ENCODE data around the gene RAB11FIP2.
"Not testable (repeated sequence)": the region's sequence is repeated elsewhere in the genome, so short reads cannot be mapped to it uniquely, and the experiment has no call there.

RAB11FIP2 gene, protein sequence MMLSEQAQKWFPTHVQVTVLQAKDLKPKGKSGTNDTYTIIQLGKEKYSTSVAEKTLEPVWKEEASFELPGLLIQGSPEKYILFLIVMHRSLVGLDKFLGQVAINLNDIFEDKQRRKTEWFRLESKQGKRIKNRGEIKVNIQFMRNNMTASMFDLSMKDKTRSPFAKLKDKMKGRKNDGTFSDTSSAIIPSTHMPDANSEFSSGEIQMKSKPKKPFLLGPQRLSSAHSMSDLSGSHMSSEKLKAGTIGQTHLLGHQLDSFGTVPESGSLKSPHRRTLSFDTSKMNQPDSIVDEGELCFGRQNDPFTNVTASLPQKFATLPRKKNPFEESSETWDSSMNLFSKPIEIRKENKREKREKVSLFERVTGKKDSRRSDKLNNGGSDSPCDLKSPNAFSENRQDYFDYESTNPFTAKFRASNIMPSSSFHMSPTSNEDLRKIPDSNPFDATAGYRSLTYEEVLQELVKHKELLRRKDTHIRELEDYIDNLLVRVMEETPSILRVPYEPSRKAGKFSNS

DNA sequence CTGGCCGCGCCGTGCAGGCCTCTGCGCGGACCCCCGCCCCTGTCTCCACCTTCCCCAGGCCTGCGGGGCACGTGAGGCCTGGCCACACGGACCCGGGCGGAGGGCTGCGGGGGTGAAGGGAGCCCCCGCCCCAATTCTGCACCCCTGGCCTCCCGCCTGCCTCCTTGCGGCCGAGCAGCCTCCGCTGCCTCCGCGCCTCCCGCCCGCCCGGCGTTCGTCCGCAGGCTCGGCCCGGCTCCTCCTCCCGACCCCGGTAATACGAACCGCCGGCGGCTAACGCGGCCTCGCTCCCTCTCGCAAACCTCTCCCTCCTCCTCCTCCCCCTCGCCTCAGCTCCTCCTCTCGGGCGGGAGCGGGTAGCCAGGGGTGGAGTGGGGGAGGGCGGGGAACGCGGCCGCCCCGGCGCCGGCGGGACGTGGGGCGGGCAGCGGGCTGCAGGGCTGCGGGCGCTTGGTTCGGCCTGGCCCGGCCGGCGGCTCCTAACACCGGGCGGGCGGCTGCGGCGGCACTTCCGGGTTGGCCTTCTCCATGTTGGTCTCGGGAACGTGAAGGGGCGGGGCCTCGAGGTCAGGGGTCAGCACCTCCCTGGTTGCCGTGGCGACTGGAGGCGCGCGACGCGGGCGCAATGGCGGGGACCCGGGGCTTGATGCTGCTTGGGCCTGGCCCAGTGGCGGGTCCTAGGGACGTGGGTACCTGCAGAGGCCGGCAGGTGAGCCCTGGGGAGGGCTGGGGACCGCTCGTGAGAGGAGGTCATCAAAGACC is at the start of gene RAB11FIP2:
Gene RAB11FIP2 (minus strand): TSS at position 547 of the 762 bp plus-strand sequence. CDS start 778 bp downstream, outside the sequence.
- in situ Hi-C loops (cut with MboI; ENCODE audit: low sequenced_read_pairs) = no loop called here

DNA sequence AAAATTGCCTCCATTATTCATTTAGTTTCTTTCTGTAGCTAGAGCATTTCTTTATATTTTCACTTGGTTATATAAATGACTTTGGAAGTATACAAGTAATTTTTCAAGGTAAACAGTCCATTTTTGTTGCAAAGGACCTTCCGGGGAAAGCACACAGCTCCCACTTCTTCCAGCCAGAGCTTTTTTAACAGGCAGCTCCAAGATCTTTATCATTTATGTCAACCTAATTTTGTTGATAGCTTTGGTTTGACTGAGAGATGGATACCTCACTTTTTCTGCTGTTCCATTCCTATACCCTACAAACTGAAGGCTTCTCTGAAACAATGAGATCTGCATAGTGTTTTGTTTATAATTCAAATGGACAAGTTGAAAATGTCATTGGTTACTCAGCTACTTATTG is 49.3 kb upstream of the RAB11FIP2 start:
- in situ Hi-C loops (cut with MboI; ENCODE audit: low sequenced_read_pairs) = no loop called here

DNA sequence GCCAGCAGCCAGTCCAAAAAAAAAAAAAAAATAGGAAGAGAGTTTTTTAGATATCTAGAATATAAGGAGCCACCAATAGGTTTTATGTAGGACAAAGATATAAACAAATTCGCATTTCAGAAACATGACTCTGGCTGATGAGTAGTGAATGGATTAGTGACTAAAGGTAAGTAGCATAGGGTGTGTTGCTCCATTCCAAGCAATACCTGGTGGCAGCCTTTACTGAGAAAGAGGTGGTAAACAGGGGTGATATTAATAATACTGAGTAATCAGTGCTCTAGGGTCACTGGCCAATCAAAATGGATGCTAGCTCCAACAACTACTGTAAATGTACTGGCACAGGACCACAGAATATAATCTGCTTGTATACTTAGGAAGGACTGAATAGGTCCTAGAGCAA is 45.5 kb upstream of the RAB11FIP2 start:
- in situ Hi-C loops (cut with MboI; ENCODE audit: low sequenced_read_pairs) = no loop called here

GRCh38 chr10:118080817-118081216 is 34.1 kb upstream of the RAB11FIP2 start:
- in situ Hi-C loops (cut with MboI; ENCODE audit: low sequenced_read_pairs) = no loop called here

DNA sequence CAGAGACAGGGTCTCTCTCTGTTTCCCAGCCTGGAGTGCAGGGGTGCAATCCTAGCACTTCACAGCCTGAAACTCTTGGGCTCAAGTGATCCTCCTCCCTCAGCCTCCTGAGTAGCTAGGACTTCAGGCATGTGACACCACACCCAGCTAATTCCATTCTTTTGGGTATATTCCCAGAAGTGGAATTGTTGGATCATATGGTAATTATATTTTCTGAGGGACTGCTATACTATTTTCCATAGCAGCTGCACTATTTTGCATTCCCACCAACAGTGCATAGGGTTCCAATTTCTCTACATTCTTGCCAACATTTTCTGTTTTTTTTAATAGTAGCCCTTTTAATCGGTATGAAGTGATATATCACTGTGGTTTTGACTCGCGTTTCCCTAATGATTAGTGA is 30.0 kb upstream of the RAB11FIP2 start:
- in situ Hi-C loops (cut with MboI; ENCODE audit: low sequenced_read_pairs) = no loop called here

DNA sequence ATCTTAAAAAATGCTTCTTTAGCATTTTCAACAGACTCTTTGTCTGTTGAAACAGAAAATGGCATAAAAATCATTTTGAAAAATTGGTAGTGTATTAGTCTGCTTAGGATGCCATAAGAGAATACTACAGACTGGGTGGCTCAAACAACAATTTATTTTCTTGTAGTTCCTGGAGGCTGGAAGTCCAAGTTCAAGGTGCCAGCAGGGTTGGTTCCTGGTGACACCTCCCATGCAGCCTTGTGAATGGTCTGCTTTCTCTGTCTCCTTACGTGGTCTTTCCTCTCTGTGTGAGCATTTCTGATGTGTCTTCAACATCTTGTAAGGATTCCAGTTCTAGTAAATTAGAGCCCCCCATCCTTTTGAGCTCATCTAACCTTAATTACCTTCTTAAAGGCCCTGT is 26.1 kb upstream of the RAB11FIP2 start:
- in situ Hi-C loops (cut with MboI; ENCODE audit: low sequenced_read_pairs) = no loop called here

DNA sequence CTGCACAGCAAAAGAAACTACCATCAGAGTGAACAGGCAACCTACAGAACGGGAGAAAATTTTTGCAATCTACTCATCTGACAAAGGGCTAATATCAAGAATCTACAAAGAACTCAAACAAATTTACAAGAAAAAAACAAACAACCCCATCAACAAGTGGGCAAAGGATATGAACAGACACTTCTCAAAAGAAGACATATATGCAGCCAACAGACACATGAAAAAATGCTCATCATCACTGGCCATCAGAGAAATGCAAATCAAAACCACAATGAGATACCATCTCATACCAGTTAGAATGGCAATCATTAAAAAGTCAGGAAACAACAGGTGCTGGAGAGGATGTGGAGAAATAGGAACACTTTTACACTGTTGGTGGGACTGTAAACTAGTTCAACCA is 20.6 kb upstream of the RAB11FIP2 start:
- in situ Hi-C loops (cut with MboI; ENCODE audit: low sequenced_read_pairs) = not testable (repeated sequence)

DNA sequence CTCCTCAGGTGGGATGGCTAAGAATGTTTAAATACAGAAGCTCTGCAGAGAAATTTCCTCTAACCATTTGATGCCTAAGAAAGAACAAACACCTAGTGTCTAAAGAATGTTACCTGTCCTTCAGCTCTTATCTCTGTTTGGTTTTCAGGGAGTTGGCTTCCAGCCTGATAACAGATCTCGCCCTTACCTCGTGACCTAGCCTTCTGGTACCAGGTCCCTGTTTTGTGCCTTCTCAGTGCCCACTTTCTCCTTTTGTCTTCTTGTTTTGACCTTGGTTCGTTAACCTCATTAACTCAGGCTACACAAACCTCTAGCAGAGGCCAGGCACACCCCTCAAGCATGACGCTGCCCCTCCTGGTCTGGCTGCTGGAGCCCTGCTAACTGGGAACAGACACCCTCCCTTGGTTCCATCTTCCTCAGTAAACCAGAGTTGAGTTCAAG is 16.1 kb upstream of the RAB11FIP2 start:
- in situ Hi-C loops (cut with MboI; ENCODE audit: low sequenced_read_pairs) = no loop called here

DNA sequence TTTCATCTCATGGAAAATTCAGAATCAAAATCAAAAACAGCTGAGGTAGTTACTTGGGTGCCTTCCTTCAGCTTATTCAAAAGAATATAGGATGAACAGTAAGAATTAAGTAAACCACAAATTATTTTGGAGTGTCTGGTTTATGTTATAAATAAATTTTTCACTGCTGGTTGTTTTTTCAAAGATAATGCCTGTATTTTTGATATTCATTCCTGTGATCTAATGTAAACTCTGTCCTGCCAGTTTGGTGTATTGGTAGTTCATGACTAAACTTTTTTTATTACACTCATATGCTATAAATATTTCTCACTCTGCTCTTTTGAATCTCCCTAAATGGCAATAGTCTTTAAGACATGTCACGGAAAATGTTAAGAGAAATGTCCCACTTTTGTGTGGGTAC is 11.6 kb upstream of the RAB11FIP2 start:
- in situ Hi-C loops (cut with MboI; ENCODE audit: low sequenced_read_pairs) = no loop called here

DNA sequence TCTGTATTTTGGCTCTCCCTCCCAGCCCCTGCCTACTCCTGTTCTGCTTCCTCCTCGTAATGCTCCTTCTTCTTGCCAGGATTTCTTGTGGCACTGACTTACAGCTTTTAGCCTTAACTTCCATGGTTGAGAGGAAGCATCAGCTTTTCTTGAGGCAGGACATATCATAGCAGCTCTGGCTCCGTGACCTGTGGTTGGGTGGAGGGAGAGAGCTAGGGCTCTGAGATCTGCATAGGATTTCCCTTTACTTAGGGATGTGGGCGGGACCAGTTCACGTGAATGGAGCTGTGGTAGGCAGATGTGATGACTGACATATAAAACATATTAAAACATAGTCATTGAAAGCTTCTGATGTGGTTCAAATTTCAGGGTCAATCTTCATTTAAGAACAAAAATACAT is 10.6 kb upstream of the RAB11FIP2 start:
- in situ Hi-C loops (cut with MboI; ENCODE audit: low sequenced_read_pairs) = no loop called here

GRCh38 chr10:118054383-118054782 is 7.6 kb upstream of the RAB11FIP2 start:
- in situ Hi-C loops (cut with MboI; ENCODE audit: low sequenced_read_pairs) = no loop called here

- in situ Hi-C loops (cut with MboI; ENCODE audit: low sequenced_read_pairs) = no loop called here
Measured at GRCh38 chr10:118052816-118053215, 6.1 kb upstream of the RAB11FIP2 start.

DNA sequence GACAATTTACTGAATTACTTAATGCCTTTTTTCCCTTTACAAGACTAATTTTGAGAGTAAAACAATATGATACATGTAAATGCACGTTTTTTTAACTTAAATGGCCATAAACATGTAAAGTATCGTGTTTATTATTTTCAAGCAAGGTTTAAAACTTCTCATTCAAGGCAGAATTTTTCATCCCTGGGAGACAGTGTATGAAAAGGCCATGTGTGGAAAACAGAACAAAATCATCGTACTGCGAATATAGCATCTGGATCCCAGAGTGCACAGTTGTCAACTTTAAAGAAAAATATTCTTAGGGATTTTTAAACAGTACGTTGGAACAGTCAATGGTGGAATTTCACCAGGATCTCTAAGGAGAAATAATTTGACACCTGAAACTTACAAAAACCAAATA is 1.1 kb upstream of the RAB11FIP2 start:
- in situ Hi-C loops (cut with MboI; ENCODE audit: low sequenced_read_pairs) = no loop called here

DNA sequence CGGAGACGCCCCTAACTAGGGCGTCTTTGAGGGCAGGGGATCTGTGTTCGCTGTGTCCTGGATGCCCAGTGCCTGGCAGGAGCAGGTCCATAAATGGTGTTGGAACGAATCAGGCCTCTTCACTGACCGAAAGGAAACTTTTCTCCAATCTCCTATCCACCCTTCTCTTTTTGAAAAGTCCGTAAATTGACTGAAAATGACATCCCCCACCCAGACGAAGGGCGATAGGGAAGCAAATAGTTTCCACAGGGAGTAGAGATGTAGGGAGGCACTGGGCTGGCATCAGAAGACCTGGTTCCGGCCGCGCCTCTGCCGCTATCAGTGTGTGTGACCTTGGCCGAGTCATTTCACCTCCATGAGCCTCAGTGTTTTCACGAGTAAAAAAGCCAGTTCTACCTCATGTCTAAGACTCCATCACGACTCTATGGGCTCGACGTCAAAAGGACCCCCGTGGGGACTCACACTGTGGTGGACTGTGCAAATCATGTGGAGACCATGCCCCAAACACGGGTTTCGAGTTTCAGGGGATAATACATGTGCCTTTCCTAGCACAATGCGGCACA is 497 bp upstream of the RAB11FIP2 start:
- in situ Hi-C loops (cut with MboI; ENCODE audit: low sequenced_read_pairs) = no loop called here

DNA sequence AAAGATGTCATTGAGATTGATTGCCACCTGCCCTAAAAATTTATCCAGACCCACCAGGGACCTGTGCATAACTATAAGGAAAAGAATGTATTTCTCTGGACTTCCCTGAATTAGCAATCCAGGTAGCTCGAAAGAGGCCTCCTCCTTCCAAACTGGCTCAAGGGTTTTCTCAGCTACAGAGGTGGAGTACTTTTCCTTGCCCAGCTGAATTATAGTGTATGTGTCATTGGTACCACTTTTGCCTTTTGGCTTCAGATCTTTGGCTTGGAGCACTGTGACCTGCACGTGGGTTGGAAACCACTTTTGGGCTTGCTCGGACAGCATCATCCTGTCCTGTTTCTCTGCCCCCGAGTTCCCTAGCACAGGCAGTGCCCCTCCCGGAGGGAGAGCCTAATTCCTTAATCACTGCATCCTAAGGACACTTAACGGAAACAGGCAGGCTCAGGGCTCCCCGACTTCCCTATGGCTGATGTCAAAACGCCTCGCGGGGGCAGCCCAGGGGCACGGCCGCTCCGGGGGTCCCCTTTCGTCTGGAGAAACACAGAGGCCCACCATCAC is 825 bp downstream of the RAB11FIP2 start:
- in situ Hi-C loops (cut with MboI; ENCODE audit: low sequenced_read_pairs) = no loop called here

DNA sequence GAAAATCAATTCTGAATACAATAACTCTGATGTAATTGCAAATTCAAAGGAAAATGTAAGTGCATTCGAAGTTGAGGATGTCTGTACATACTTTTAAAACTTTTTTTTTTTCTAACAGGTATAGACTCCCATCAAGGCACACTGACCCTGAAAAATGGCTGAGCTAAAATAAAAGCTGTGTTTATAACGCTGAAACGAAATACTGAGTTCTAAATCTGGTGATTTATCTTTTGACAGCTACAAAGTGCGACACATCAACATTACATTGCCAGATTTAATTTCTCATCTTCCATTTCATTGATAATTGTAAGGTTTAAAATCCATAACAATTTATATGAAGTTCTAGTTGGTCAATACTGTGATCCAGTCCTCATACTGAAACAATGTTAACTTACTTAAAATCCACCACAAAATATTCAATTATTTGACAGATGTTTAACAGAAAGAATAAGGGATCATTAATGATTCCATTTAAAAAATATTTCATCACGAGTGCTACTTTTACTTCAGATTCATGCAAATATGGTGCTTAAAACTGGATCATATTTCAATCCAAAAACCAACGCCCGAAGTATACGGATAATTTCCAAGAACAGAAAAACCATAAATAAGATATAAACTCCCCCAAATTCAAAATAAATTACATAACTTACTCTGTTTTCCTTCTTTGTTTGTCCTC is 1.4 kb downstream of the RAB11FIP2 start:
- in situ Hi-C loops (cut with MboI; ENCODE audit: low sequenced_read_pairs) = no loop called here

DNA sequence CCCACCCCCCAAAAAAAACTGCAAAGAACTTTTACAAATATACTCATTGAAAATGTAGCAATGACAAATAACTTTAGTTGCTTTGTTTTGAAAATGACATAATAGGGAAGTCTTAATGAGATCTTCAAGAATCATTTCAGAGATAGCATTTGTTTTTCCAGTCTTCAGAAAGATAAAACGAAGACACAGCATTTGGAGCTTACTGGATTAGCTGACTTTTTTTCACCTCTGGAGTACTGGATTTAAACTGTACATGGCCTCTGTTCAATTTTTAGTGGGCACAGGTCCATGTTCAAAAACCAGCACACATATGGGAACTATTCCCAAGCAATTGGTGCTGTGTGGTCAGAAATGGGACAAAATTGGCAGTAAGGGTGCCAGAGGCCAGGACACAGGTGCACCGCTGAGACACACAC is 3.9 kb downstream of the RAB11FIP2 start:
- in situ Hi-C loops (cut with MboI; ENCODE audit: low sequenced_read_pairs) = no loop called here

DNA sequence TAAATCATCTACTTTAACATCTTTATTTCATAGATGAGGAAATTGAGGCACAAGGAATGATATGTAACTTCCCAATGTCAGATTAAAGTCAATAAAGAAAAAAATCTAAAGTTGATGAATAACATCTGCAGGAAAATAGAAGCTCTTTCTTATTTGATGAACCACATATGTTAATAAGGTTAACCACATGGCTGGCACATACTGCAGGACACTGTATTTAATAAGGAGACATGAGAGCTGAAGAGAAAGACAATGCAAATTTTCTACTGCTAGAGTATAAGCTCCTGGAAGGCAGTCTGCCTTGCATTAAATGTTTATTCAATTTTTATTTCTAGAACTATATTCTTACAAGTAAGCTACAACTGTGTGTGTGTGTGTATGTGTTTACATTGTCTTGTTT is 4.4 kb downstream of the RAB11FIP2 start:
- in situ Hi-C loops (cut with MboI; ENCODE audit: low sequenced_read_pairs) = no loop called here

DNA sequence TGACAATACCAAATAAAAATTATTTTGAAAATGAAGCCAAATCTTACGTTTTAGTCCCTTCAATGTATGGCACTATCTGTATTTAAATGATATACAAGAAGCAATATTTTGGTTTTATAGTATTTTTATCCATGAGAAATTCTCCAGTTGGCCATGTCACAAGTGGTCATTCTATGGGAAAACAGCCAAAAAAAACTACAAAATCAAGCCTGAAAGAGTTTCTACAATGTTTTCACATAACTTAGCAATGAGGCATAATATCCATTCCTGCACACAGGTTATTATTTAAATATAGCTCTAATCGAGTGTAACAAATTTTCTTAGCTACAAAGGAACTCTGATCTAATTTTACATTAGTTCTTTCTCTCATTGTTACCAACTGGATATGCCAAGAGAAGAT is 5.4 kb downstream of the RAB11FIP2 start:
- in situ Hi-C loops (cut with MboI; ENCODE audit: low sequenced_read_pairs) = no loop called here

GRCh38 chr10:118036281-118036875 is 10.4 kb downstream of the RAB11FIP2 start:
- in situ Hi-C loops (cut with MboI; ENCODE audit: low sequenced_read_pairs) = no loop called here
